Measurements from ENCODE around the gene LRRC7. TPM values are rescaled to one million over a fixed set of nuclear protein-coding genes. Genes with fewer than 3 reads are reported as not detected.

The LRRC7 gene
- total RNA-seq, 1 experiment from 2014 or later, result not detected

- CTCF ChIA-PET, result no interaction called here
- Histone ChIP-seq H3K27ac (ENCODE audit: low read depth, low read length, poor library complexity, severe bottlenecking) (no peak overlapping the region), H3K36me3 (ENCODE audit: insufficient read depth, low read length, poor library complexity, severe bottlenecking) (no peaks in the 10 kb centered on the region), H3K4me1 (ENCODE audit: insufficient read depth, low read length, poor library complexity, severe bottlenecking) (no peaks in the 10 kb centered on the region), H3K27me3 (replicated peaks; ENCODE audit: insufficient read depth, low read depth, low read length, poor library complexity) (no peaks in the 10 kb centered on the region), H3K4me3 (ENCODE audit: low read depth, low read length, poor library complexity, severe bottlenecking) (no peak overlapping the region), H3K9me3 (ENCODE audit: low read depth, low read length, poor library complexity, severe bottlenecking) (no peaks in the 10 kb centered on the region)
- POLR2A ChIA-PET (ENCODE audit: low non-redundant PET), result no interaction called here
- TF ChIP-seq EZH2 (IDR thresholded peaks at IDR 0.05; ENCODE audit: borderline replicate concordance, low read depth, low read length, poor library complexity, severe bottlenecking), result no peak
- no peak for TF ChIP-seq CTCF (conservative IDR thresholded peaks at IDR 0.05; ENCODE audit: low read depth, low read length)
- no peak for DNase-seq (ENCODE audit: low spot score)
- intact Hi-C loops (cut with micrococcal nuclease; ENCODE audit: unreplicated experiment), result no loop called here
- BruUV-seq (replicated peaks), result no TSS peak
Observed at GRCh38 chr1:70109241-70109640, 541.5 kb downstream of the LRRC7 start.

- ChIA-PET POLR2A (ENCODE audit: low non-redundant PET) (no interaction called here), CTCF (no interaction called here)
- intact Hi-C loops (cut with micrococcal nuclease; ENCODE audit: unreplicated experiment), result no loop called here
- Histone ChIP-seq H3K9me3 (ENCODE audit: low read depth, low read length, poor library complexity, severe bottlenecking) (no peaks in the 10 kb centered on the region), H3K27me3 (replicated peaks; ENCODE audit: insufficient read depth, low read depth, low read length, poor library complexity) (no peaks in the 10 kb centered on the region), H3K36me3 (ENCODE audit: insufficient read depth, low read length, poor library complexity, severe bottlenecking) (no peaks in the 10 kb centered on the region), H3K4me3 (ENCODE audit: low read depth, low read length, poor library complexity, severe bottlenecking) (no peak overlapping the region), H3K4me1 (ENCODE audit: insufficient read depth, low read length, poor library complexity, severe bottlenecking) (no peaks in the 10 kb centered on the region), H3K27ac (ENCODE audit: low read depth, low read length, poor library complexity, severe bottlenecking) (no peak overlapping the region)
- DNase-seq (ENCODE audit: low spot score), result peak; percentile 11
- BruUV-seq (replicated peaks), result no TSS peak
- TF ChIP-seq EZH2 (IDR thresholded peaks at IDR 0.05; ENCODE audit: borderline replicate concordance, low read depth, low read length, poor library complexity, severe bottlenecking), result no peak
- TF ChIP-seq CTCF (conservative IDR thresholded peaks at IDR 0.05; ENCODE audit: low read depth, low read length), result peak; percentile 48
Observed at GRCh38 chr1:70112838-70113237, 545.1 kb downstream of the LRRC7 start.

GRCh38 chr1:70115315-70115714 is 547.6 kb downstream of the LRRC7 start:
- H3K27ac ChIP-seq (ENCODE audit: low read depth, low read length, poor library complexity, severe bottlenecking), result no peak overlapping the region
- no peaks in the 10 kb centered on the region for H3K27me3 ChIP-seq (replicated peaks; ENCODE audit: insufficient read depth, low read depth, low read length, poor library complexity)
- POLR2A ChIA-PET (ENCODE audit: low non-redundant PET), result no interaction called here
- intact Hi-C loops (cut with micrococcal nuclease; ENCODE audit: unreplicated experiment), result no loop called here
- H3K4me1 ChIP-seq (ENCODE audit: insufficient read depth, low read length, poor library complexity, severe bottlenecking), result no peaks in the 10 kb centered on the region
- BruUV-seq (replicated peaks), result no TSS peak
- CTCF ChIA-PET, result no interaction called here
- H3K9me3 ChIP-seq (ENCODE audit: low read depth, low read length, poor library complexity, severe bottlenecking), result no peaks in the 10 kb centered on the region
- DNase-seq (ENCODE audit: low spot score), result no peak
- TF ChIP-seq CTCF (conservative IDR thresholded peaks at IDR 0.05; ENCODE audit: low read depth, low read length) (no peak), EZH2 (IDR thresholded peaks at IDR 0.05; ENCODE audit: borderline replicate concordance, low read depth, low read length, poor library complexity, severe bottlenecking) (no peak)
- no peaks in the 10 kb centered on the region for H3K36me3 ChIP-seq (ENCODE audit: insufficient read depth, low read length, poor library complexity, severe bottlenecking)
- H3K4me3 ChIP-seq (ENCODE audit: low read depth, low read length, poor library complexity, severe bottlenecking), result no peak overlapping the region
